Islet precursor cell (in vitro differentiated cells): ENCODE measurements around the gene CHMP4B.

Experiments used
- DNase-seq: peaks from one replicate; pipeline ENCODE4 v3.0.0-alpha.2; 2018

Gene CHMP4B

GRCh38 chr20:33841436-33841799 is 30.3 kb downstream of the CHMP4B start:
- no peak for DNase-seq

- no peak for DNase-seq
Observed at GRCh38 chr20:33842346-33842745, 31.2 kb downstream of the CHMP4B start.

GRCh38 chr20:33843050-33843449 is 31.9 kb downstream of the CHMP4B start:
- no peak for DNase-seq

GRCh38 chr20:33843854-33844253 is 32.7 kb downstream of the CHMP4B start:
- no peak for DNase-seq

- no peak for DNase-seq
Observed at GRCh38 chr20:33846291-33846935, 35.3 kb downstream of the CHMP4B start.

GRCh38 chr20:33847006-33847405 is 35.9 kb downstream of the CHMP4B start:
- DNase-seq = no peak

GRCh38 chr20:33848391-33848790 is 37.2 kb downstream of the CHMP4B start:
- DNase-seq = no peak

GRCh38 chr20:33850159-33850558 is 39.0 kb downstream of the CHMP4B start:
- no peak for DNase-seq

- no peak for DNase-seq
Observed at GRCh38 chr20:33851842-33852466, 40.8 kb downstream of the CHMP4B start.

- no peak for DNase-seq
Observed at GRCh38 chr20:33852626-33853506, 41.7 kb downstream of the CHMP4B start.

- no peak for DNase-seq
Observed at GRCh38 chr20:33853507-33853813, 42.3 kb downstream of the CHMP4B start.

- no peak for DNase-seq
Observed at GRCh38 chr20:33857722-33858563, 46.8 kb downstream of the CHMP4B start.

- DNase-seq = no peak
Observed at GRCh38 chr20:33858666-33859065, 47.5 kb downstream of the CHMP4B start.

- DNase-seq = no peak
Observed at GRCh38 chr20:33859157-33859695, 48.1 kb downstream of the CHMP4B start.

GRCh38 chr20:33859751-33860150 is 48.6 kb downstream of the CHMP4B start:
- DNase-seq = no peak

GRCh38 chr20:33861458-33861857 is 50.3 kb downstream of the CHMP4B start:
- peak; percentile 71 for DNase-seq

GRCh38 chr20:33862709-33863403 is 51.7 kb downstream of the CHMP4B start:
- peak; percentile 88 for DNase-seq

GRCh38 chr20:33863440-33864323 is 52.5 kb downstream of the CHMP4B start:
- no peak for DNase-seq

GRCh38 chr20:33864324-33864963 is 53.3 kb downstream of the CHMP4B start:
- DNase-seq = no peak

- no peak for DNase-seq
Observed at GRCh38 chr20:33865761-33866370, 54.7 kb downstream of the CHMP4B start.
